Astrocyte (in vitro differentiated cells and primary cell): ENCODE measurements around the gene GFRA1. TPM values are rescaled to one million over a fixed set of nuclear protein-coding genes. Genes with fewer than 3 reads are reported as not detected.

Experiments used
- DNase-seq: peaks from one replicate; pipeline ENCODE4 v3.0.0-alpha.2; 2010; ENCODE audit warnings: low read depth
- FAIRE-seq: peaks from 2 replicates; lab custom pipeline; 2011; peaks lifted over from hg19 to GRCh38; lab: Jason Lieb, UNC
- H2AFZ ChIP-seq: 2 replicates; pipeline ENCODE4 v1.6.0; 2012; ENCODE audit warnings: low read depth, low read length, inconsistent platforms
- H3K27ac ChIP-seq: 2 replicates; pipeline ENCODE4 v1.5.1; 2011; ENCODE audit warnings: low read depth, low read length, inconsistent platforms
- H3K27me3 ChIP-seq: 2 replicates; pipeline ENCODE4 v1.6.0; 2011; ENCODE audit warnings: low read length, inconsistent platforms; ENCODE audit not compliant: insufficient read depth
- H3K36me3 ChIP-seq: 2 replicates; pipeline ENCODE4 v1.5.1; 2011; ENCODE audit warnings: low read length, inconsistent platforms; ENCODE audit not compliant: insufficient read depth
- H3K4me1 ChIP-seq: 2 replicates; pipeline ENCODE4 v1.5.1; 2011; ENCODE audit warnings: low read length, inconsistent platforms; ENCODE audit not compliant: insufficient read depth
- H3K4me2 ChIP-seq: 2 replicates; pipeline ENCODE4 v1.6.0; 2012; ENCODE audit warnings: low read length, inconsistent platforms
- H3K4me3 ChIP-seq: 2 replicates; pipeline ENCODE4 v1.5.1; 2011; ENCODE audit warnings: low read depth, mild to moderate bottlenecking, low read length, inconsistent platforms; ENCODE audit not compliant: insufficient read depth
- H3K79me2 ChIP-seq: 2 replicates; pipeline ENCODE4 v1.6.0; 2012; ENCODE audit warnings: mild to moderate bottlenecking, low read length, inconsistent platforms; ENCODE audit not compliant: insufficient read depth
- H3K9ac ChIP-seq: 2 replicates; pipeline ENCODE4 v1.6.0; 2012; ENCODE audit warnings: mild to moderate bottlenecking, low read length, inconsistent platforms
- H3K9me3 ChIP-seq: 2 replicates; pipeline ENCODE4 v1.5.1; 2012; ENCODE audit warnings: low read depth, mild to moderate bottlenecking, low read length, inconsistent platforms; ENCODE audit not compliant: insufficient read depth
- H4K20me1 ChIP-seq: 2 replicates; pipeline ENCODE4 v1.6.0; 2012; ENCODE audit warnings: low read length, inconsistent platforms; ENCODE audit not compliant: insufficient read depth
- H3K27ac Mint-ChIP-seq: one replicate; pipeline ENCODE4 v1.8.0; 2021; ENCODE audit warnings: mild to moderate bottlenecking, mixed read lengths; ENCODE audit not compliant: unreplicated experiment
- H3K27me3 Mint-ChIP-seq: one replicate; pipeline ENCODE4 v1.8.0; 2021; ENCODE audit warnings: low read depth, mixed read lengths; ENCODE audit not compliant: unreplicated experiment
- H3K36me3 Mint-ChIP-seq: one replicate; pipeline ENCODE4 v1.8.0; 2021; ENCODE audit warnings: low read depth, mixed read lengths; ENCODE audit not compliant: unreplicated experiment
- H3K4me1 Mint-ChIP-seq: one replicate; pipeline ENCODE4 v1.8.0; 2021; ENCODE audit warnings: low read depth, mixed read lengths; ENCODE audit not compliant: unreplicated experiment
- H3K4me3 Mint-ChIP-seq: one replicate; pipeline ENCODE4 v1.8.0; 2021; ENCODE audit warnings: mild to moderate bottlenecking, moderate library complexity, mixed read lengths; ENCODE audit not compliant: unreplicated experiment
- H3K9me3 Mint-ChIP-seq: one replicate; pipeline ENCODE4 v1.8.0; 2021; ENCODE audit warnings: mild to moderate bottlenecking, mixed read lengths; ENCODE audit not compliant: unreplicated experiment
- EZH2 ChIP-seq: IDR thresholded peaks from 2 replicates; pipeline ENCODE4 v1.6.1; 2012; ENCODE audit warnings: mild to moderate bottlenecking, low read length, inconsistent platforms; ENCODE audit not compliant: insufficient read depth
- total RNA-seq: library from RNA; stranded (reverse); gene quantifications from 2 replicates; pipeline ENCODE4 v1.2.1, GENCODE V29; 2021
- TF ChIP-seq, protein P1 (sequence below): IDR thresholded peaks from 2 replicates; pipeline ENCODE4 v1.5.1; 2011; ENCODE audit warnings: low read depth, mild to moderate bottlenecking, inconsistent platforms, low read length, moderate library complexity; ENCODE audit not compliant: insufficient read depth

The GFRA1 gene
- total RNA-seq, 1 donor from 2014 or later: 24.2 TPM

DNA sequence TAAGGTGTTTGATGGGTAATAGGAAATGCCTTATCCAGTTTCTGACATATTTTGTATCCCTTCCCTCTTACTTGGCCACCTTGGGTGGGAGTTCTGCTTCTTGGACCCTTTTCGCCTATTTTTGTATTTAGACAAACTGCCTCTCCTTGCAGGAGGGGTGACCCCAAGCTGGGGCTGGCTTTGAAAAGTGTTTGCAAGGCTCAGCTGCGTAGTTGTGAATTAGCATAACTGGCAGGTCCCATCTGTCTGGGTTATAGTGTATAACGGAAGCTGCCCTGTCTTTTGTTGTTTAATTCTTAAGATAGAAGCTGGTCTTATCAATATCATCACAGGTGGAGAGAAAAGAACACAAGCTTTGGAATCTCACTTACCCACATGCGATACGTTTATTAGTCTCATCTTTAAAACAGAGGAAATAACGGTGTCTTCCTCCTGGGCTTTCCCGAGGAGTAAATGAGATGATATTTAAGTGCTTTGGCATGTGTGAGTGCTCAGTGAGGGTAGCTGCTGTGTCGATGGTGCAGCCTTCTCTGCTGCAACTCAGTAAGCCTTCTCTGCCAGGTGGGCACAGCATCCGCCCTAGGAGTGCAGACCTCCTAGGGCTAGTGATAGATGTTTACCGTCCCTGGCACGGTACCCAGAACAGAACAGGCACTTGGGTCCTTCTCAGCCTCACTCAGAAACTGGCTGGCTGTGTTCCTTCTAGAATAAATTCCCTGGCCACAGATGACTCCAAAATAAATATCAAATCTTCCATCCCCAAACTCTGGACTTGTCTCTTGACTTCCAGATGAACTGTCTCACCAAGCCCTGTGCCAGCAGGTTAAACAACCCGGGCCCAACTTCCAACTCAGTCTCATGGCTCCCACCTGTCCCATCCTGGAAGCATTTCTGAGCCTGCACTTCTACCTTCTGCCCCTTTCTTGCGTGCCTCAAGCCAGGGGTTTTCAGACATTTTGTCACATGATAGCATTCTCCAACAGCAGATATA lies 227.3 kb downstream of the GFRA1 start:
- Histone ChIP-seq H4K20me1 (no peaks in the 10 kb centered on the region), H3K4me2 (no peak overlapping the region), H3K9ac (no peak overlapping the region), H3K4me3 (no peak overlapping the region), H3K9me3 (no peaks in the 10 kb centered on the region), H3K27ac (no peak overlapping the region), H3K79me2 (no peaks in the 10 kb centered on the region), H3K36me3 (no peaks in the 10 kb centered on the region), H3K4me1 (no peaks in the 10 kb centered on the region), H2AFZ (no peak overlapping the region), H3K27me3 (no peaks in the 10 kb centered on the region)
- H3K4me3 Mint-ChIP-seq: no peak overlapping the region
- no peaks in the 10 kb centered on the region for H3K36me3 Mint-ChIP-seq
- FAIRE-seq (no peak), DNase-seq (no peak)
- TF ChIP-seq, protein P1, sequence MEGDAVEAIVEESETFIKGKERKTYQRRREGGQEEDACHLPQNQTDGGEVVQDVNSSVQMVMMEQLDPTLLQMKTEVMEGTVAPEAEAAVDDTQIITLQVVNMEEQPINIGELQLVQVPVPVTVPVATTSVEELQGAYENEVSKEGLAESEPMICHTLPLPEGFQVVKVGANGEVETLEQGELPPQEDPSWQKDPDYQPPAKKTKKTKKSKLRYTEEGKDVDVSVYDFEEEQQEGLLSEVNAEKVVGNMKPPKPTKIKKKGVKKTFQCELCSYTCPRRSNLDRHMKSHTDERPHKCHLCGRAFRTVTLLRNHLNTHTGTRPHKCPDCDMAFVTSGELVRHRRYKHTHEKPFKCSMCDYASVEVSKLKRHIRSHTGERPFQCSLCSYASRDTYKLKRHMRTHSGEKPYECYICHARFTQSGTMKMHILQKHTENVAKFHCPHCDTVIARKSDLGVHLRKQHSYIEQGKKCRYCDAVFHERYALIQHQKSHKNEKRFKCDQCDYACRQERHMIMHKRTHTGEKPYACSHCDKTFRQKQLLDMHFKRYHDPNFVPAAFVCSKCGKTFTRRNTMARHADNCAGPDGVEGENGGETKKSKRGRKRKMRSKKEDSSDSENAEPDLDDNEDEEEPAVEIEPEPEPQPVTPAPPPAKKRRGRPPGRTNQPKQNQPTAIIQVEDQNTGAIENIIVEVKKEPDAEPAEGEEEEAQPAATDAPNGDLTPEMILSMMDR: no peak
- no peak for TF ChIP-seq EZH2
- H3K27me3 Mint-ChIP-seq: peaks cover 14% of the 10 kb centered on the region
- peaks cover 2% of the 10 kb centered on the region for H3K9me3 Mint-ChIP-seq
- H3K4me1 Mint-ChIP-seq: peaks cover 4% of the 10 kb centered on the region
- no peak overlapping the region for H3K27ac Mint-ChIP-seq

DNA sequence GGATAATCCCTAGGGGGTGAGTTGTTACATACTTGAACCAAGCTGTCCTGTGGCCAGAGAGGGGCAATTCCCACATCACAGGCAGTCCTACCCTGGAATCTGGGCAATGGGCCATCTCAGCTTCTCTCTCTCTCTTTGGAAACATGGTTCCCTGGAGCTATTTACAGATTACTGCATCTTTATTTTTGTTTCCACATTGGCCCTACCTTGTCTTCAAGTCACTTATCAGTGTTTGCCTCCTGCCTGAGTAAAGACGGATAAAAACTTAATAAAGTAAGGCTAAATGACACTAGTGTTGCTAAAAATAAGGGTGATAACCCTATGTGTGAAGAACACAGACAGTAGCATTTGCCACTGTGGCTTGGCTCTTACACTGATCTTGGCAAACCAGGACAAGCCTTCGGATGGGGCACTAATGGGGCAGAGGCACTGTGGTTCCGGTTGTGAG lies 228.2 kb downstream of the GFRA1 start:
- Histone ChIP-seq H3K4me1 (no peaks in the 10 kb centered on the region), H3K27ac (no peak overlapping the region), H3K36me3 (no peaks in the 10 kb centered on the region), H3K27me3 (no peaks in the 10 kb centered on the region), H3K79me2 (no peaks in the 10 kb centered on the region), H3K4me2 (no peak overlapping the region), H3K9me3 (no peaks in the 10 kb centered on the region), H3K4me3 (no peak overlapping the region), H3K9ac (no peak overlapping the region), H4K20me1 (no peaks in the 10 kb centered on the region), H2AFZ (no peak overlapping the region)
- Mint-ChIP-seq H3K36me3 (no peaks in the 10 kb centered on the region), H3K27ac (no peak overlapping the region), H3K4me3 (no peak overlapping the region), H3K4me1 (peaks cover 4% of the 10 kb centered on the region), H3K9me3 (peaks cover 2% of the 10 kb centered on the region), H3K27me3 (peaks cover 12% of the 10 kb centered on the region)
- TF ChIP-seq, protein P1: no peak
- no peak for TF ChIP-seq EZH2
- peak; percentile 43 for DNase-seq
- FAIRE-seq: no peak

DNA sequence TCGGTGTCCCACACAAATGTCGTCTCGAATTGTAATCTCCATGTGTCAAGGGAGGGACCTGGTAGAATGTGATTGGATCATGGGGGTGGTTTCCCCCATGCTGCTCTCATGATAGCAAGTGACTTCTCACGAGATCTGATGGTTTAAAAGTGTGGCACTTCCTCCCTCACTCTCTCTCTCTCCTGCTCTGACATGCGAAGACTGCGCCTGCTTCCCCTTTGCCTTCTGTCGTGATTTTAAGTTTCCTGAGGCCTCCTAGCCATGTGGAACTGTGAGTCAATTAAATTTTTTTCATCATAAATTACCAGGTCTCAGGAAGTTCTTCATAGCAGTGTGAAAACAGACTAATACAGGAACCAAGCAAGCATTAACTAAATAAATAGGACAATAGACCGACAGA lies 229.1 kb downstream of the GFRA1 start:
- H3K4me3 ChIP-seq: no peak overlapping the region
- no peaks in the 10 kb centered on the region for H3K27me3 ChIP-seq
- DNase-seq (no peak), FAIRE-seq (no peak)
- peaks cover 4% of the 10 kb centered on the region for H3K4me1 Mint-ChIP-seq
- no peaks in the 10 kb centered on the region for H3K9me3 Mint-ChIP-seq
- H3K4me3 Mint-ChIP-seq: no peak overlapping the region
- no peak overlapping the region for H3K4me2 ChIP-seq
- H3K4me1 ChIP-seq: no peaks in the 10 kb centered on the region
- H3K79me2 ChIP-seq: no peaks in the 10 kb centered on the region
- H3K36me3 ChIP-seq: no peaks in the 10 kb centered on the region
- no peak overlapping the region for H3K27ac Mint-ChIP-seq
- no peak overlapping the region for H3K9ac ChIP-seq
- peaks cover 4% of the 10 kb centered on the region for H3K27me3 Mint-ChIP-seq
- no peak overlapping the region for H3K27ac ChIP-seq
- H2AFZ ChIP-seq: no peak overlapping the region
- H3K9me3 ChIP-seq: no peaks in the 10 kb centered on the region
- H3K36me3 Mint-ChIP-seq: no peaks in the 10 kb centered on the region
- H4K20me1 ChIP-seq: no peaks in the 10 kb centered on the region
- TF ChIP-seq, protein P1: no peak
- TF ChIP-seq EZH2: no peak
